NB4 (cell line): ENCODE measurements around the gene ANKRD11.
A peak's percentile ranks its signal among the peaks of the same experiment; 100 is the strongest.
"Not testable (repeated sequence)": the region's sequence is repeated elsewhere in the genome, so short reads cannot be mapped to it uniquely, and the experiment has no call there.

Source experiments
- DNase-seq: peaks from one replicate; pipeline ENCODE4 v3.0.0; 2010; ENCODE audit warnings: low read depth
- H3K4me3 ChIP-seq: one replicate; pipeline ENCODE4 v1.5.1; 2011; ENCODE audit warnings: mild to moderate bottlenecking, low read depth, low read length, moderate library complexity
- CTCF ChIP-seq: IDR thresholded peaks from one replicate; pipeline ENCODE4 v1.5.1; 2012; ENCODE audit warnings: low read depth, low read length
- MYC ChIP-seq: IDR thresholded peaks from 2 replicates; pipeline ENCODE4 v1.6.1; 2011; ENCODE audit warnings: low read depth, low read length
- POLR2A ChIP-seq: IDR thresholded peaks from 2 replicates; pipeline ENCODE4 v1.6.1; 2011; ENCODE audit warnings: mild to moderate bottlenecking; ENCODE audit not compliant: insufficient read length; ENCODE audit errors: extremely low read depth
- TF ChIP-seq, protein P1 (sequence below): IDR thresholded peaks from 2 replicates; pipeline ENCODE4 v1.6.1; 2011; ENCODE audit warnings: low read depth, low read length

Gene ANKRD11

GRCh38 chr16:89253548-89254287 lies 236.6 kb downstream of the ANKRD11 start:
- no peak overlapping the region for H3K4me3 ChIP-seq
- DNase-seq = peak; percentile 64
- TF ChIP-seq MYC (no peak), CTCF (no peak), POLR2A (no peak)
- TF ChIP-seq, protein P1, sequence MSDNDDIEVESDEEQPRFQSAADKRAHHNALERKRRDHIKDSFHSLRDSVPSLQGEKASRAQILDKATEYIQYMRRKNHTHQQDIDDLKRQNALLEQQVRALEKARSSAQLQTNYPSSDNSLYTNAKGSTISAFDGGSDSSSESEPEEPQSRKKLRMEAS = no peak

DNA sequence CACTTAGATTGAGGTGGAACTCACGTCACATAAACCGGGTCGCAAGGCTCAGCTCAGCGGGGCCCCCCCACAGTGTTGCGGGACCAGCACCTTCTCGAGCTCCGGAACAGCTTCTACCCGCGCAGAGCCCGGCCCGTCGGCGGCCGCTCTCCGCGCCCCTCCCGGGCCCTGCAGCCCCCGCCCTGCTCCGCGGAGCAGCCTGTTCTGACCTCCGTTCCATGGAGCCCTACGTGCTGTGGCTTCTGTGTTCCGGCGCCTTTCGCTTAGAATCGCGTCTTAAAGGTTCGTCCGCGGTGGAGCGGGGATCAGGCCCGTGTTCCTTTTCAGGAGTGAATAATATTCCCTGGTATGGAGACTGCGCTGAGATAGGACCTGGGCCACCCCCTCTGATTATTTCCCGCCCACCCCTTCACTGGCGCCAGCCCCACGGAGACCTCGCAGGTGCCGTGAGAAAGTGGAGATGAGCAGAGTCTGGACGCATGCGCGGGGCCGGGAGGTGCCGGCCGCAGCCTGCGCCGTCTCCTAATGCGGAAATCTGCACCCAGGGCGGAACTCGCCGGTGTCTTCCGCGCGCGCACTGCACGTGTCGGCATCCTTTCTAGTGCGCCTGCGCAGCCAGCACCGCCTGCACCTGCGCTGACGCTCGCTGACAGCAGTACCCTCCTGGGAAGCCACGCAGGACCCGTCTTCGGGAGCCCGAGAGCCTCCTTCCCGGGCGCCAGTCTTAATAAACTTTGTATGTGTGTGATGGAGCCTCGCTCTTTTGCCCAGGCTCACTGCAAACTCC lies 242.0 kb downstream of the ANKRD11 start:
- DNase-seq = no peak
- TF ChIP-seq, protein P1 = no peak
- TF ChIP-seq CTCF (no peak), MYC (no peak), POLR2A (no peak)
- no peak overlapping the region for H3K4me3 ChIP-seq

DNA sequence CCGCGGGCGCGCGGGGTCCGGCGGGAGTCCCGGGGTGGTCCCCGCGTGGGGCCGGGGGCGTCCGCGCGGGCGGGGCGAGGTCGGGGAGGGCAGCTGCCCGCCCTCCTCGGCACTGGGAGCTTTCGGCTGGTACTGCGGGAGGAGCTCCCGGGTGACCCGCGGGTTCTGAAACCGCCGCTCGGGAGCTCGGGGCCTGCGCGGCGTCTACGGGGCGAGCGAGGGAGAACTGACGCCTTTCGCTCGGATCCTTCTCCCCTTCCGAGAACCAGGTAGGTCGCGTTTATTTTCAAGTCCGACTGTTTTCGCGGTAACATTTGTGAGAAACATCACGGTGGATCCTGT lies 242.7 kb downstream of the ANKRD11 start:
- DNase-seq, H3K4me3 ChIP-seq: not testable (repeated sequence)

- no peak for TF ChIP-seq POLR2A
- no peak for TF ChIP-seq CTCF
- TF ChIP-seq, protein P1 = no peak
- TF ChIP-seq MYC = no peak
- H3K4me3 ChIP-seq = peak overlapping the region; percentile 42
- DNase-seq = peak; percentile 86
Observed at GRCh38 chr16:89246903-89247733, 243.2 kb downstream of the ANKRD11 start.

DNA sequence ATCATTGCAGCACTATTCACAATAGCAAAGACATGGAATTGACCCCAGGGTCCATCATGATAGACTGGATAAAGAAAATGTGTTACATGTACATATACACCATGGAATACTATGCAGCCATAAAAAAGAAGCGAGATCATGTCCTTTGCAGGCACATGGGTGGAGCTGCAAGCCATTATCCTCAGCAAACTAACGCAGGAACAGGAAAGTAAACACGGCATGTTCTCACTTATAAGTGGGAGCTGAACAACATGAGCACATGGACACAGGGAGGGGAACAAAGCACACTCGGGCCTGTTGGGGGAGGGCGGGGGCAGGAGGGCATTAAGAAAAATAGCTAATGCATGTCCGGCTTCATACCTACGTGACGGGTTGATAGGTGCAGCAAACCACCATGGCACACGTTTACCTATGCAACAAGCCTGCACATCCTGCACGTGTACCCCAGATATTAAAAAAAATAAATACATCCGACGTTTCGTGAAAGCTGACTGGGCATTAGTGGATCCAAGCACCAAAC lies 243.9 kb downstream of the ANKRD11 start:
- peak overlapping the region; percentile 42 for H3K4me3 ChIP-seq
- no peak for DNase-seq
- no peak for TF ChIP-seq CTCF
- TF ChIP-seq MYC = no peak
- no peak for TF ChIP-seq POLR2A
- TF ChIP-seq, protein P1 = no peak

DNA sequence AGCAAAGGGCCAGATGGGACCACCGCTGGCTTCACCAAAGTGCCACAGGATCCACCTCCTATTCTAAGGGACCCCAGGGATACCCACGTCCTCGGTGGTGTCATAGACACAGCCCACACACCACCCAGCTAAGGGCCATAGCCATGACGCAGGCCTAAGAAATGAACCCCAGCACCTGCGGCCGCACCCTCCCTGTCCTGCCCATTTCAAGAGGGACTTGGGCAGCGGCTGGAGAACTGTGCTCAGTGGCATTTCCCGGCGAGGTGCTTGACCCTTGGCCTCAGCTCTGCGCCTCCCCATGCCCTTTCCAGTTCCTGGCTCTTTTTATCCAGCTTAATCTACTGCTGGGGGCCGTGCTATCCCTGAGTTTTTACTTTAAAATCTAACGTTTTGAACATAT lies 245.6 kb downstream of the ANKRD11 start:
- H3K4me3 ChIP-seq = no peak overlapping the region
- DNase-seq = no peak
- TF ChIP-seq CTCF (no peak), POLR2A (no peak), MYC (no peak)
- TF ChIP-seq, protein P1 = no peak

- DNase-seq, H3K4me3 ChIP-seq: not testable (repeated sequence)
Observed at GRCh38 chr16:89244264-89244663, 246.1 kb downstream of the ANKRD11 start.
